GM06990 (cell line): ENCODE measurements around the gene PUS10.

Source experiments
- DNase-seq: peaks from one replicate; pipeline ENCODE4 v3.0.0-alpha.2; 2011; ENCODE audit not compliant: insufficient read length; ENCODE audit errors: extremely low read depth
- H3K27me3 ChIP-seq: replicated peaks from 2 replicates; pipeline ENCODE4 v1.6.0; 2011; ENCODE audit warnings: low read length; ENCODE audit not compliant: control insufficient read depth, insufficient read depth
- H3K36me3 ChIP-seq: 2 replicates; pipeline ENCODE4 v1.5.1; 2011; ENCODE audit warnings: low read length; ENCODE audit not compliant: control insufficient read depth, insufficient read depth
- H3K4me3 ChIP-seq: replicated peaks from 2 replicates; pipeline ENCODE4 v1.5.1; 2011; ENCODE audit warnings: low read depth, mild to moderate bottlenecking, control low read depth, low read length
- CTCF ChIP-seq: IDR thresholded peaks from 2 replicates; pipeline ENCODE4 v1.5.1; 2011; ENCODE audit warnings: low read length, control low read depth, mild to moderate bottlenecking, inconsistent platforms; ENCODE audit not compliant: insufficient read depth, poor library complexity, severe bottlenecking

Gene PUS10

GRCh38 chr2:61006486-61007105 is 11.5 kb downstream of the PUS10 start:
- Histone ChIP-seq H3K4me3 (no peak overlapping the region), H3K36me3 (no peaks in the 10 kb centered on the region; the same call in 1 of the 2 replicates), H3K27me3 (no peaks in the 10 kb centered on the region)
- TF ChIP-seq CTCF = no peak
- no peak for DNase-seq

- Histone ChIP-seq H3K27me3 (no peaks in the 10 kb centered on the region), H3K4me3 (no peak overlapping the region), H3K36me3 (no peaks in the 10 kb centered on the region; the same call in 1 of the 2 replicates)
- TF ChIP-seq CTCF = no peak
- no peak for DNase-seq
Measured at GRCh38 chr2:61005736-61006135, 12.3 kb downstream of the PUS10 start.

- H3K36me3 ChIP-seq = no peaks in the 10 kb centered on the region
- no peak overlapping the region for H3K4me3 ChIP-seq
- DNase-seq = no peak
- no peaks in the 10 kb centered on the region for H3K27me3 ChIP-seq
- TF ChIP-seq CTCF = peak; percentile 52
Measured at GRCh38 chr2:60998628-60999545, 19.2 kb downstream of the PUS10 start.

- no peak for TF ChIP-seq CTCF
- no peak for DNase-seq
- no peak overlapping the region for H3K4me3 ChIP-seq
Measured at GRCh38 chr2:60994131-60994530, 23.9 kb downstream of the PUS10 start.

GRCh38 chr2:60992985-60993392 is 25.1 kb downstream of the PUS10 start:
- H3K27me3 ChIP-seq = no peaks in the 10 kb centered on the region
- H3K4me3 ChIP-seq = peak overlapping the region; percentile 13; the same call in 1 of the 2 replicates
- no peak for TF ChIP-seq CTCF
- H3K36me3 ChIP-seq = no peaks in the 10 kb centered on the region
- peak; percentile 83 for DNase-seq

More at GRCh38 chr2:60994131-60994530, 23.9 kb downstream of the PUS10 start:
- no peaks in the 10 kb centered on the region for H3K27me3 ChIP-seq
- no peaks in the 10 kb centered on the region for H3K36me3 ChIP-seq
